Activated T-helper 1 cell treated with anti-CD3 and anti-CD28 coated beads, Interleukin-12 subunit alpha, Interleukin-12 subunit beta, Interleukin-2, Interleukin-4 antibody, amounts not matched to agents 30 ng/mL and 10 ng/mL and 1 ng/mL, durations not matched to agents 14 hours and 24 hours and 36 hours (primary cell): ENCODE data around the gene FBXL4. TPM values are rescaled to one million over a fixed set of nuclear protein-coding genes. Genes with fewer than 3 reads are reported as not detected.

ENCODE experiments used
- DNase-seq: peaks from one replicate; pipeline ENCODE4 v3.0.0; 2021; ENCODE audit warnings: low spot score
- H3K27ac Mint-ChIP-seq: one replicate; pipeline ENCODE4 v1.8.0; 2021; ENCODE audit warnings: mild to moderate bottlenecking, mixed read lengths
- H3K27me3 Mint-ChIP-seq: one replicate; pipeline ENCODE4 v1.8.0; 2022; ENCODE audit warnings: mild to moderate bottlenecking, moderate library complexity, mixed read lengths; ENCODE audit not compliant: insufficient read depth
- H3K36me3 Mint-ChIP-seq: one replicate; pipeline ENCODE4 v1.8.0; 2021; ENCODE audit warnings: low read depth, mixed read lengths
- H3K4me1 Mint-ChIP-seq: one replicate; pipeline ENCODE4 v1.8.0; 2021; ENCODE audit warnings: low read depth, mixed read lengths
- H3K4me3 Mint-ChIP-seq: one replicate; pipeline ENCODE4 v1.8.0; 2021; ENCODE audit warnings: mild to moderate bottlenecking, moderate library complexity, mixed read lengths
- H3K9me3 Mint-ChIP-seq: one replicate; pipeline ENCODE4 v1.8.0; 2021; ENCODE audit warnings: mixed read lengths
- intact Hi-C: fragments of 100-400 bp; cut with micrococcal nuclease; formaldehyde crosslinking; loops from one replicate; pipeline ENCODE4 v1.15.1; 2024
- total RNA-seq: library from RNA; stranded (reverse); gene quantifications from 2 replicates; pipeline ENCODE4 v1.2.3, GENCODE V29; 2022

The FBXL4 gene
- total RNA-seq, 1 donor from 2014 or later, result 13.3 TPM

GRCh38 chr6:98821756-98822405 lies 125.9 kb downstream of the FBXL4 start:
- Mint-ChIP-seq H3K27ac (no peak overlapping the region), H3K36me3 (peaks cover 4% of the 10 kb centered on the region), H3K9me3 (no peaks in the 10 kb centered on the region), H3K27me3 (peaks cover 55% of the 10 kb centered on the region), H3K4me1 (peaks cover 29% of the 10 kb centered on the region), H3K4me3 (no peak overlapping the region)
- intact Hi-C loops, result no loop called here
- DNase-seq, result no peak

Other genes starting within 250 kb of the FBXL4 start
- gene POU3F2, start 113.4 kb downstream of the FBXL4 start, total RNA-seq, result not detected in 2 replicates